ENCODE data around the gene VWA5B2.
A peak's percentile ranks its signal among the peaks of the same experiment; 100 is the strongest.

The VWA5B2 gene

DNA sequence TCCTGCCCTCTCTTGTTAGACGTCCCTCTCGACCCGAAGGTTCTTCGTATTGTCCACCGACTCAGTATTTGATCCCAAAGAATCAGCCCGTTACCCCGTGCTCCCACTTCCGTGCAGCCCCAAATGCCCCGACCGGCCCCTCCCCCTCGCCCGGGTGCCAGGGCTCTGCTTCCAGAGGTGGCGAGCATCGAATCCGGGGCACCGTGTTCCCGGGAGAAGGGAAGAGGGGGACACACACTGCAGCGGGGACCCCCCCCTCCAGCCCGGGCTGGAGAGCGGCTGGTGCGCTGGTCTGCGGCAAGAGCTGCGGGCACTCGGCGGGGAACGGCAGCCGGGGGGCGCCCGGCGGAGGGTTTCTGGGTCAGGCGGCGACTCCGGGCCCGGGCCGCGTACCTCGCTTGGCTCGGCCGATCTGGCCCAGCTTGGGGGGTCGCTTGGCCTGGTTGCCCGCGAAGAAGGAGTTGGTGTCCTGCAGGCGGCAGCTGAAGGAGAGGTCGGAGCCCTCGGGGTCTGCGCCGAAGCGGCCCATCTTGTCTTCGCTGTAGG lies 31.4 kb downstream of the VWA5B2 start:
- Histone ChIP-seq H2AFZ (ENCODE audit: low read depth, low read length) (no peak overlapping the region), H3K9ac (ENCODE audit: low read depth, low read length) (peak overlapping the region; percentile 26; the same call in 1 of the 2 replicates), H3K9me3 (ENCODE audit: insufficient read depth, low read length, severe bottlenecking) (no peaks in the 10 kb centered on the region), H3K27ac (ENCODE audit: low read length) (no peak overlapping the region), H3K79me2 (ENCODE audit: insufficient read depth, low read length) (no peaks in the 10 kb centered on the region), H3K4me2 (ENCODE audit: insufficient read depth, low read length) (peak overlapping the region; percentile 78; the same call in 1 of the 2 replicates), H3K27me3 (ENCODE audit: insufficient read depth, low read length, poor library complexity) (no peaks in the 10 kb centered on the region), H4K20me1 (ENCODE audit: insufficient read depth, low read length) (no peaks in the 10 kb centered on the region), H3K36me3 (ENCODE audit: insufficient read depth, low read length) (no peaks in the 10 kb centered on the region), H3K4me3 (ENCODE audit: low read depth in 1 of 2, low read length in 2 of 2) (peak overlapping the region in 1 of 2 experiments; percentile 34; a peak in 1 of 4 replicates), H3K4me1 (ENCODE audit: insufficient read depth, low read length) (peaks cover 18% of the 10 kb centered on the region)
- TF ChIP-seq, protein P1, sequence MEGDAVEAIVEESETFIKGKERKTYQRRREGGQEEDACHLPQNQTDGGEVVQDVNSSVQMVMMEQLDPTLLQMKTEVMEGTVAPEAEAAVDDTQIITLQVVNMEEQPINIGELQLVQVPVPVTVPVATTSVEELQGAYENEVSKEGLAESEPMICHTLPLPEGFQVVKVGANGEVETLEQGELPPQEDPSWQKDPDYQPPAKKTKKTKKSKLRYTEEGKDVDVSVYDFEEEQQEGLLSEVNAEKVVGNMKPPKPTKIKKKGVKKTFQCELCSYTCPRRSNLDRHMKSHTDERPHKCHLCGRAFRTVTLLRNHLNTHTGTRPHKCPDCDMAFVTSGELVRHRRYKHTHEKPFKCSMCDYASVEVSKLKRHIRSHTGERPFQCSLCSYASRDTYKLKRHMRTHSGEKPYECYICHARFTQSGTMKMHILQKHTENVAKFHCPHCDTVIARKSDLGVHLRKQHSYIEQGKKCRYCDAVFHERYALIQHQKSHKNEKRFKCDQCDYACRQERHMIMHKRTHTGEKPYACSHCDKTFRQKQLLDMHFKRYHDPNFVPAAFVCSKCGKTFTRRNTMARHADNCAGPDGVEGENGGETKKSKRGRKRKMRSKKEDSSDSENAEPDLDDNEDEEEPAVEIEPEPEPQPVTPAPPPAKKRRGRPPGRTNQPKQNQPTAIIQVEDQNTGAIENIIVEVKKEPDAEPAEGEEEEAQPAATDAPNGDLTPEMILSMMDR (IDR thresholded peaks at IDR 0.05; ENCODE audit: borderline replicate concordance, extremely low read depth, low read length, poor library complexity, severe bottlenecking), result no peak
- no peak for TF ChIP-seq EZH2 (IDR thresholded peaks at IDR 0.05; ENCODE audit: borderline replicate concordance, low read depth, low read length, severe bottlenecking)
- DNase-seq (no peak), ATAC-seq (ENCODE audit: insufficient read depth, low read depth) (no peak)

DNA sequence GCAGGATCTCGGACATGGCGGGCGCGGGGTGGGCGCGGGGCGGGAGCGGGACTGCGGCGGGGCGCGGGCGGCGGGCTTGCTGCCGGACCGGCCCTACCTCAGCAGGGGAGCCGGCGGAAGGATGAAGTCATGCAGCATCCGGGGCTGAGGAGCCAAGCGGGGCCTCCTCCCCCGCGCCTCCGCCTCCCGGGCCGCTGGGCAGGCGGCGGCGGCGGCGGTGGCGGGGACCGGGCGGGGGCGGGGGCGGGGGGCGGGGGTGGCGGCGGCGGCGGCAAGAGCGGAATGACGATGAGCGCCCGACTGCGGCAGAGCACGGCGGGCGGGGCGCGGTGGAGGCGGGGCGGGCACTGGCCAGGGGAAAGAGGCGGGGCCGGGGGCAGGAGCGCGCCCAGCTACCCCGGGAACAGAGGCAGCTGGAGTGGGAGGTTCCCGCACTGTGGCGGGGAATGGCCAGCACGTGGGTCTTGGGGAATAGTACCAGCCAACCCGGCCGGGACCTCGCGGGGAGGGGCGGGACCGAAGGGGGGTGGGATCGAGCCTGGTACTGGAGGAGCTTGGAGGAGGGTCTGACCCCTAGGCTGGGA lies 32.0 kb downstream of the VWA5B2 start, which contains the start of gene CAMK2N2:
TSS of gene CAMK2N2 (minus strand) at position 284 of the 584 bp plus-strand sequence. CDS start at position 16, 268 bp downstream.
- H3K79me2 ChIP-seq (ENCODE audit: insufficient read depth, low read length), result no peaks in the 10 kb centered on the region
- H3K36me3 ChIP-seq (ENCODE audit: insufficient read depth, low read length), result no peaks in the 10 kb centered on the region
- H3K27me3 ChIP-seq (ENCODE audit: insufficient read depth, low read length, poor library complexity), result no peaks in the 10 kb centered on the region
- peaks cover 18% of the 10 kb centered on the region for H3K4me1 ChIP-seq (ENCODE audit: insufficient read depth, low read length)
- H3K4me2 ChIP-seq (ENCODE audit: insufficient read depth, low read length), result peak within 1 kb of the TSS; percentile 78
- H4K20me1 ChIP-seq (ENCODE audit: insufficient read depth, low read length), result no peaks in the 10 kb centered on the region
- peak within 1 kb of the TSS; percentile 10 to 57; a peak in 3 of 4 replicates for H3K4me3 ChIP-seq (ENCODE audit: low read depth in 1 of 2, low read length in 2 of 2)
- no peaks in the 10 kb centered on the region for H3K9me3 ChIP-seq (ENCODE audit: insufficient read depth, low read length, severe bottlenecking)
- H3K27ac ChIP-seq (ENCODE audit: low read length), result no peak within 1 kb of the TSS
- H3K9ac ChIP-seq (ENCODE audit: low read depth, low read length), result peak within 1 kb of the TSS; percentile 39
- ATAC-seq (ENCODE audit: insufficient read depth, low read depth) (peak; percentile 89), DNase-seq (peak; percentile 88)
- H2AFZ ChIP-seq (ENCODE audit: low read depth, low read length), result peak within 1 kb of the TSS; percentile 67
- no peak for TF ChIP-seq EZH2 (IDR thresholded peaks at IDR 0.05; ENCODE audit: borderline replicate concordance, low read depth, low read length, severe bottlenecking)
- TF ChIP-seq, protein P1 (IDR thresholded peaks at IDR 0.05; ENCODE audit: borderline replicate concordance, extremely low read depth, low read length, poor library complexity, severe bottlenecking), result no peak

DNA sequence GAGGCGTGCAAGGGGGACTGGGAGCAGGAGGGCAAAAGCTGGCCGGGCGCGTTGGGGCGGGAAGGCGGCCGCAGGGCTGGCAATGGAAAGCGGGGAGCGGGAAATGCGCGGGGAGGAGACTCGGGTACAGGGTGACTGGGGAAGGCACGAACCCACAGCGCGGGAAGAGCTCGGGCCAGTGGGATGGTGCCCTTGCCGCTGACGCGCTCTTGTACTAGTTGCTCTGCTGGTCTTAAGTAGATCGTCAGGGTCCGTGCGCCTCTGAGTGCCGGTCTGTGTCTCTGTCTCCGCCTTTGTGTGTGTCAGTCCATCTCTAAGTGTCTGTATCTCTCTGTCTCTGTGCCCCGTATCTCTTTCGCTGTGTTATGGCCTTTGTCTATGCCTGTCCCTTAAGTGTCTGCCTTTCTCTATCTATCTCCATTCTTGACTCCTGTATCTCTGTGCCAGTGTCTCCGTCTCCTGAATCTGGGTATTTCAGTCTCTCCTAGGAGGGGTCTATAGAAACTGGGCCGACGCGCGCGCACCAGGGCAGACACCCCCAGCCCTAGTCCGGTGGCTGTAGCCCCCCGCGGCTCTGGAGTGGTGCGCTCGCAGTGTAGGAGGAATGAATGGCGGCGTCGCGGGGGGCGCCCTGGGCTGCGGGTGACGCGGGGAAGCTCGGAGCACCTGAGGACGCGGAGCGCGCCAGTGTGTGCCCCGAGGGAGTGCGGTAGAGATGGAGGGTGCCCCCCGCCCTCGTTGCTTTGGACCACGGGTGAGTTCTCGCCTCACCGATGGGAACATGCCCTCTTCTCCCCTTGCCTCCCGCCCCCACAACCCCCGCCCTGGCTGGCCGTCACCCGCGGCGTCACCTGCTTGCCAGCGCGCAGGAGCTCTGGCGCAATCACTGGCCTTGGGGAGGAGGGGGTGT lies 32.7 kb downstream of the VWA5B2 start:
- ATAC-seq (ENCODE audit: insufficient read depth, low read depth), result peak; percentile 62

More for the DNA sequence above, 32.7 kb downstream of the VWA5B2 start:
- no peaks in the 10 kb centered on the region for H3K9me3 ChIP-seq (ENCODE audit: insufficient read depth, low read length, severe bottlenecking)
- no peaks in the 10 kb centered on the region for H3K27me3 ChIP-seq (ENCODE audit: insufficient read depth, low read length, poor library complexity)
- H4K20me1 ChIP-seq (ENCODE audit: insufficient read depth, low read length), result no peaks in the 10 kb centered on the region
- peak overlapping the region; percentile 10 to 57; a peak in 3 of 4 replicates for H3K4me3 ChIP-seq (ENCODE audit: low read depth in 1 of 2, low read length in 2 of 2)
- no peak for DNase-seq
- TF ChIP-seq, protein P1 (IDR thresholded peaks at IDR 0.05; ENCODE audit: borderline replicate concordance, extremely low read depth, low read length, poor library complexity, severe bottlenecking), result no peak
- TF ChIP-seq EZH2 (IDR thresholded peaks at IDR 0.05; ENCODE audit: borderline replicate concordance, low read depth, low read length, severe bottlenecking), result no peak
- H3K27ac ChIP-seq (ENCODE audit: low read length), result no peak overlapping the region
- H3K9ac ChIP-seq (ENCODE audit: low read depth, low read length), result peak overlapping the region; percentile 39
- peaks cover 18% of the 10 kb centered on the region for H3K4me1 ChIP-seq (ENCODE audit: insufficient read depth, low read length)
- peak overlapping the region; percentile 78 for H3K4me2 ChIP-seq (ENCODE audit: insufficient read depth, low read length)
- H3K79me2 ChIP-seq (ENCODE audit: insufficient read depth, low read length), result no peaks in the 10 kb centered on the region
- H3K36me3 ChIP-seq (ENCODE audit: insufficient read depth, low read length), result no peaks in the 10 kb centered on the region
- peak overlapping the region; percentile 67 for H2AFZ ChIP-seq (ENCODE audit: low read depth, low read length)
